SK-N-MC (cell line): ENCODE measurements around the gene TMEM119.

Experiments used
- EZH2 ChIP-seq: fragments of 200-600 bp; sonication (generic); IDR thresholded peaks from one replicate; pipeline ENCODE4 v1.6.1; 2017; ENCODE audit warnings: antibody characterized with exemption
- FOXP2 ChIP-seq: optimal IDR thresholded peaks from 2 replicates; pipeline ENCODE3; 2011; ENCODE audit warnings: mild to moderate bottlenecking, moderate library complexity; ENCODE audit not compliant: insufficient read depth; ENCODE audit errors: extremely low read length, control extremely low read depth
- POLR2AphosphoS5 ChIP-seq: IDR thresholded peaks from 2 replicates; pipeline ENCODE4 v1.6.1; 2012; ENCODE audit warnings: mild to moderate bottlenecking, low read depth, low read length, borderline replicate concordance

GRCh38 chr12:108610856-108611605, 13.1 kb upstream of the TMEM119 start:
- TF ChIP-seq EZH2 (no peak), FOXP2 (no peak), POLR2AphosphoS5 (no peak)
